Left colon (tissue), 2 donors: ENCODE measurements around the gene NCCRP1. TPM values are rescaled to one million over a fixed set of nuclear protein-coding genes. Genes with fewer than 3 reads are reported as not detected.

Source experiments
- ATAC-seq: fragments of 200-7000 bp; cut with Tn5 transposase; one replicate; pipeline ENCODE4 v1.9.1; 2020; ENCODE audit warnings: mild to moderate bottlenecking, moderate library complexity
- DNase-seq, 2 donors: peaks; one replicate each; pipeline ENCODE4 v3.0.0-alpha.2; 2020
- intact Hi-C, 2 donors: fragments of 100-400 bp; cut with DNase I in 1 of 2; cut with micrococcal nuclease in 1 of 2; formaldehyde crosslinking; loops; one replicate each; pipeline versions ENCODE4 v1.11.2 to v1.14.0; 2022; cut with DNase I, micrococcal nuclease
- long read RNA-seq: library from polyadenylated mRNA; unstranded; transcript quantifications from one replicate; pipeline ENCODE4 v2.0.0, GENCODE V29; 2021
- total RNA-seq, 2 donors: library from RNA; stranded (reverse); fragmentation: NEBNext Ultra II Directional; extraction: Animal tissue kit (Norgen Biotek cat#: 25700); gene quantifications; one replicate each; pipeline ENCODE4 v1.2.1, GENCODE V29; 2021
- donor health status: DM: no; HTN: no; CAD: no.
- donor health status: DM: yes; HTN: yes; CAD: no.

The NCCRP1 gene
- not detected for total RNA-seq
- long read RNA-seq: 0 reads

GRCh38 chr19:39196860-39197562, at the start of gene NCCRP1:
TSS of gene NCCRP1 (plus strand) at chr19:39196964. CDS start at chr19:39196983, 19 bp downstream.
- DNase-seq (no peak), ATAC-seq (no peak)
- intact Hi-C loops: no loop called here

GRCh38 chr19:39147480-39147879, 49.3 kb upstream of the NCCRP1 start:
- ATAC-seq: no peak

GRCh38 chr19:39148939-39149529, 47.7 kb upstream of the NCCRP1 start:
- ATAC-seq (no peak), DNase-seq (no peak)
- intact Hi-C loops: no loop called here

More at GRCh38 chr19:39147480-39147879, 49.3 kb upstream of the NCCRP1 start:
- intact Hi-C loops: no loop called here
- DNase-seq: no peak

DNA sequence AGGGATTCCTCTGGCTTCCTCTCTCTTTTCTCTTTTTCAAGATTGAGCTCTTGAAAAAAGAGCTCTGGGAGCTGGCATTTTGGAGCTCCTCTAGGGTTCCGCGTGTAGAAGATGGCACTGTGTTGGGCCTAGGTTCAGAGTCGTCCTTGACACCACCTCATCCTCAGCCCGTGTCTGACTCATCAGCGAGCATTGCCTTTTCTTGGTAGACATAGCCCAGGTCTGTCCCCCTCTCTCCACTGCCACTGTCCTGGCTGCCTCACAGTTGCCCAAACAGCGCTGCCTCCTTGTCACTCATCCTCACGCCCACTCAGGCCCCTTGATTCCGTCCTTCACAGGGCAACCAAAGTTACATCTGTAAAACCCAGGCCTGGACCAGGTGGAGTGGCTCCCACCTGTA, 46.5 kb upstream of the NCCRP1 start:
- intact Hi-C loops: no loop called here
- ATAC-seq (no peak), DNase-seq (no peak)

GRCh38 chr19:39150807-39151600, 45.8 kb upstream of the NCCRP1 start:
- DNase-seq: no peak
- ATAC-seq: no peak
- intact Hi-C loops: no loop called here

DNA sequence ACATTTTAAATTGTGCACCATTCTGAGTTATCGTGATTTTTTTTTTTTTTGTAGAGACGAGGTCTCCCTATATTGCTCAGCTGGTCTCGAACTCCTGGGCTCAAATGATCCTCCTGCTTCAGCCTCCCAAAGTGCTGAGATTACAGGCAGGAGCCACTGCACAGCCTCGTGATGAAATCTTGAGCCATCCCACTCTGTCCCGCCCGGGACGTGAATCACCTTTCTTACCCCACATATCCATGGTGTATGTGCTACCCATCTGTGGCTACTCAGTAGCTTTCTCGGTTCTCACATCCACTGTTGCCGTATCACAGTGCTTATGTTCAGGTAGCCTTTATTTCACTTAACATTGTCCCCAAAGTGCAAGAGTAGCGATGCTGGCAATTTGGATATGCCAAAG, 44.7 kb upstream of the NCCRP1 start:
- DNase-seq: no peak
- ATAC-seq: no peak
- intact Hi-C loops: no loop called here

- intact Hi-C loops: no loop called here
- ATAC-seq (no peak), DNase-seq (no peak)
Measured at GRCh38 chr19:39154100-39154628, 42.6 kb upstream of the NCCRP1 start.

- DNase-seq (peak; percentile 70 to 83), ATAC-seq (peak; percentile 82)
- intact Hi-C loops: no loop called here
Measured at GRCh38 chr19:39154629-39155100, 42.1 kb upstream of the NCCRP1 start.

- no peak for DNase-seq
- peak; percentile 29 for ATAC-seq
- intact Hi-C loops: no loop called here
Measured at GRCh38 chr19:39155114-39155700, 41.6 kb upstream of the NCCRP1 start.

DNA sequence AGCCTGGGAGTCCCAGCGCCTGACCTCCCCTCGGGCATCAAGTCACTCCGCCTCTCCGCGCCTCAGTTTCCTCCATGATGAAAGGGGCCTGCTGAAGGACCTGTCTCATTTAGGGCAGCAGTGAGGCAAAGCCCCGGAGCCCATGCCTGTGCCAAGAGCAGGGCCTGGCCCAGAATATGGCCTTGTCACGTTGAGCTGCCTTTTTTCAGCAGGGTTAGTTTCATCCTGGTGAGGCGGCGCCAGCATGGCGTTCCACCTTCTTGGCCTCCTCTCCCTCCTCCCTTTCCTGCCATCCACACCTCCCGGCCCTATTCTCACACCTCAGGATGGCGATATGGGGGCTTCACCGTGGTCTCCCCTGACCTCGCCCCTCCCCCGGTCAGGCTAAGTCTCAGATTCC, 41.0 kb upstream of the NCCRP1 start:
- intact Hi-C loops: no loop called here
- ATAC-seq (no peak), DNase-seq (no peak)

DNA sequence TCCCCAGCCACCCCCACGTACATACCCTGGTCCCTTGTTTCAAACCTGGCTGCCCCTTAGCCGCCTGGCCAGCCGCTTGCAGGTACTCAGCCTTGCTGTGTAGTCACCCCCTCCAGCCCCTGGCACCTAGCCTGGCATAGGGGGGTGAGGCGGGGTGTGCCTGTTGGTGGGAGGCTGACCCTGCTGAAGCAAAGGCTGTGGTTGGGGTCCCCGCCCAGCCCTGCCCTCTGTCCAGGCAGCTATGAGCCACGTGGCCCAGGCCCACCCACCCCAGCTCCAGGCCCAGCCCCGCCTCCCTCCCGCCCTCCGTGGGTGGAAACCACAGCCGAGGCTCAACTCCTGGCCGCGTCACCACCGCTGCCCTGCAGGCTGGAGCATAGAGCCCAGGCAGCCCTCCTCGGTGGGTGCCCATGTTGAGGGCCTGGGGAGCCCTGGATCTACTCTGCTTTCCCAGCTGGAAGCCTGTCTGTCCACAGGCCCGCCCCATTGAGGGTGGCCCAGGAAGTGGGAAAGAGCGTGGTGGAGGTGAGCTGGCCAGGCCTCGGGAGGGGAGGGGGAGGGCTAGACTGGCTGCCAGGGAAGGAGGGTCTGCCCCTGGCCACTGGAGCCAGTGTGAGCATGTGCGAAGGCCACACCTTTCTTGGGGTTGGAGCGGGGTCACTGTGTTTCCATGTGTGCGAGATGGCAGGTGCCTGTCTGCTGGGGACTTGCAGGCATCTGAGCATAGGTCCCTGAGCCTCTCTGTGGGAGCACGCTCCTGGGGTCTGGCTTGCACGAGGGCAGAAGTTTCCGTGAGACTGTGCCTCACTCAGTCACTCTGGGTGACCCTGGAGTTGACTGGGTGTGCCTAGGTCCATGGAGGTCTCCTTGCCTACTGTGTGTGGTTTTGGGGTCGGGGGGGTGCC, 40.2 kb upstream of the NCCRP1 start:
- DNase-seq (no peak), ATAC-seq (peak; percentile 27)
- intact Hi-C loops: no loop called here

DNA sequence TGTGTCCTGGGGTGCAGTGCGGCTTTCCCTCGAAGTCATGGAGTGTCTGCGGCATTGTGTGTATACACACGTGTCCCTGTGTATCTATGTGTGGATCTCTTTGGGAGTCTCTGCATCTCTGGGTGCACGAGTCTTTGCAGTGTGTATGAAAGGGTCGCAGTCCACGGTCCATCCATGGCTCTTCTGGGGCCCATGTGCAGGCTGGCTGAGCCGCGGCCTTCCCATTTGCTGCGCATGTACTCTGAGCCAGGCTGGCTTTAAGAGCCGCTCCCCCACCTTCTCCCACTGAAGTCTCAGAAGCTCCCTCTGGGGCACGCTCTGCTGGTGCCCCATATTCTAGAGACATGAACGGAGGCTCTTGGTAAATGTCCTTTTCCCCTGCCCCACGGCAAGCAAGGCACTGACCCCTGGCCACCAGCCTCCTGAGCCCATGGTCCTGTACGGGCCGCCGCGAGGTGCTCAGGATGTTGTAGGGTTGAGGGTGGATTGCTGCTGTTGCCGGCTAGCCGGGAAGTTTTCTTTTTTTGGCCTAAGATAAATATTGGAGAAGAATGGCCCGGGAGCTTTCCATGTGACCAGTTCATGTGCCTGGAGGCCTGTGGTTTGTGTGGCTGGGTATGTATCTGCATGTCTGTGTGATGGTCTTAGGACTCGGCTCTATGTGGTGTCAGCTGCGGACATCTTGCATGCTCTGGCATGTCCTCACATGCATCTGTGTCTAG, 39.3 kb upstream of the NCCRP1 start:
- intact Hi-C loops: no loop called here
- no peak for DNase-seq
- ATAC-seq: no peak

DNA sequence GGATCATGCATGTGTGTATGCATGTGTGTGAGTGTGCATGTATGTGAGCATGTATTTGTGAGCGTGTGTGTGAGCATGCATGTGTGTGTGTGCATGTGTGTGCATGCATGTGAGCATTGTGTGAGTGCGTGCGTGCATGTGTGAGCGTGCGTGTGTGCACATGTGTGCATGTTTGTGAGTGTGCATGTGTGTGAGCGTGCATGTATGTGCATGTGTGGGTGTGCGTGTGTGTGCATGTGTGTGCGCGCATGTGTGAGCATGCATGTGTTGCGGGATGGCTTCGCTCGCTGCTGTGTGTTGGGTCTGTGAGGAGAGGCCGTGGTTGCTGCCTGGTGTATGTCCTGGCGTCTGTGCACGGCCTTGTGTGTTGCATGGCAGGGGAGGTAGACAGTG, 38.8 kb upstream of the NCCRP1 start:
- ATAC-seq (no peak), DNase-seq (no peak)
- intact Hi-C loops: no loop called here

DNA sequence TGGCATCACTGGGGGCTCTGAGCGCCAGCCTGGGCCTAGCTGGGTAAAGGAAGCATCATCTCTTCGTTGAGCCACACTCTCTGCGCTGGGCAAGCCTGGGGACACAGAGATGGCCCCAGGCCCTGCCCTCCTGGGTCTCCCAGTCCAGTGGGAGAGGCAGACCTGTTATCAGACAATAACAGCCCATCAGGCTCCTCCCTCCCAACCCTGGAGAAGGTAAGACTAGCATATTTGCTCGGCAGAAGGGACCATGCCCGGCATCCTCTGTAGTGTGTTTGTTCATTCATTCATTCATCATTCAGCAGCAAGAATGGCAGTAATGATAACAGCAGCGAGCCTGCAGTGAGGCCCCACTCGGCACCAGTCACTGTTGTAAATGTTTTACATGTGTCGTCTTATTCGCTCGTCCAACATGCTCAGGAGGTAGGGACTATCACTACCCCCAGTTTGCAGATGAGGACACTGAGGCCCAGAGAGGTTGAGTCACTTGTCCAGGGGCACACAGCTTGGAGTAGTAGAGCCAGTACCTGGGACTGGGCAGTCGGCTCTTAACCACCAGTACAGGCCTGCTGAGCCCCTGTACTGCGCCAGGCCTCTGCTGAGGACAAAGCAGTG, 38.0 kb upstream of the NCCRP1 start:
- no peak for DNase-seq
- intact Hi-C loops: no loop called here

GRCh38 chr19:39160523-39160861, 36.3 kb upstream of the NCCRP1 start:
- peak; percentile 7 for ATAC-seq
- DNase-seq: no peak
- intact Hi-C loops: no loop called here

More for the DNA sequence above, 38.0 kb upstream of the NCCRP1 start:
- no peak for ATAC-seq

DNA sequence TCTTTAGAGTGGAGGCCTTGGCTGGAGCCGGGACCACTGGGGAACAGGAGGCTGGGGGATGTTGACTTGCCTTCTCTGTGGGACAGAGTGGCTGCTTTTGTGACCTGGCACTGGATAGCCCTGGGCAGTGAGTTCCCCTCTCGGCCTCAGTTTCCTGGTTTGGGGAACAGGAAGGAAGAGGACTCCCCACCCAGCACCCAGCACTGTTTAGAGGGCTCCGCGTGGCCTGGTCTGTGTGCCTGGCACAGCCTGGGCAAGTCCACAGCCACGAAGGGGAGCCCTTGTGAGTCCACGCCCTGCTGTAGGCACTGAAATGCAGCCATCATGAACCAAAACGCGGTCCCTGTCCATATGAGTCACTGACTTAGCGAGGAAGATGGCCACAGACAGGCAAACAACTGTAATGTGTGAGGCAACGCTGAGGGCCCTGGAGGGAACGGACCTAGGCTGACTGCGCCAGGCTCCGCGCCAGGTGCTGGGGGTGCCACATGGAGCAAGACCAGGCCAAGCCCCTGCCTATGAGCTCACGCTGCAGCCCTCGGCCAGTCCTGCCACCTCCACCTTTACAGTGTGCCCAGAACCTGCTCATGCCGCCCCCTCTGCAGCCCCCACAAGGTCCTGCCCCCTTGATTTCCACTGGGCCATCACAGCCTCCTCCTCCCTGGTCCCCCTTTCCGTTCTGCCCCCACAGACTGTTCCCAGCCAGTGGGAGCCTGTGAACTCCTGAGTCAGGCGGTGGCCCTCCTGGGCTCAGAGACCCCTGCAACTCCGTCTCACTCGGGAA, 35.7 kb upstream of the NCCRP1 start:
- intact Hi-C loops: no loop called here
- ATAC-seq: no peak
- no peak for DNase-seq
